ENCODE measurements around the gene RAB15.

RAB15 gene

GRCh38 chr14:64958201-64958600, 13.9 kb downstream of the RAB15 start:
- no peaks in the 10 kb centered on the region for H3K9me3 ChIP-seq (ENCODE audit: control insufficient read depth, insufficient read depth, low read depth, low read length)
- no peak overlapping the region for H3K4me3 ChIP-seq (ENCODE audit: low read depth, low read length)
- POLR2A ChIA-PET: no interaction called here
- no peaks in the 10 kb centered on the region; a peak in 1 of 3 replicates for H3K36me3 ChIP-seq (ENCODE audit: control insufficient read depth in 2 of 2, insufficient read depth in 1 of 2, low read length in 2 of 2)
- CTCF ChIA-PET: interaction anchor here (0.6 to 1.1 kb wide), 2 partner anchors 23 to 135 kb away, joined by 3 to 4 read pairs; no protein-coding TSS in a partner anchor
- H3K4me1 ChIP-seq (ENCODE audit: control insufficient read depth, insufficient read depth, low read length): no peaks in the 10 kb centered on the region
- H3K27ac ChIP-seq (ENCODE audit: extremely low read depth, low read depth, low read length): no peak overlapping the region
- TF ChIP-seq, protein P1, sequence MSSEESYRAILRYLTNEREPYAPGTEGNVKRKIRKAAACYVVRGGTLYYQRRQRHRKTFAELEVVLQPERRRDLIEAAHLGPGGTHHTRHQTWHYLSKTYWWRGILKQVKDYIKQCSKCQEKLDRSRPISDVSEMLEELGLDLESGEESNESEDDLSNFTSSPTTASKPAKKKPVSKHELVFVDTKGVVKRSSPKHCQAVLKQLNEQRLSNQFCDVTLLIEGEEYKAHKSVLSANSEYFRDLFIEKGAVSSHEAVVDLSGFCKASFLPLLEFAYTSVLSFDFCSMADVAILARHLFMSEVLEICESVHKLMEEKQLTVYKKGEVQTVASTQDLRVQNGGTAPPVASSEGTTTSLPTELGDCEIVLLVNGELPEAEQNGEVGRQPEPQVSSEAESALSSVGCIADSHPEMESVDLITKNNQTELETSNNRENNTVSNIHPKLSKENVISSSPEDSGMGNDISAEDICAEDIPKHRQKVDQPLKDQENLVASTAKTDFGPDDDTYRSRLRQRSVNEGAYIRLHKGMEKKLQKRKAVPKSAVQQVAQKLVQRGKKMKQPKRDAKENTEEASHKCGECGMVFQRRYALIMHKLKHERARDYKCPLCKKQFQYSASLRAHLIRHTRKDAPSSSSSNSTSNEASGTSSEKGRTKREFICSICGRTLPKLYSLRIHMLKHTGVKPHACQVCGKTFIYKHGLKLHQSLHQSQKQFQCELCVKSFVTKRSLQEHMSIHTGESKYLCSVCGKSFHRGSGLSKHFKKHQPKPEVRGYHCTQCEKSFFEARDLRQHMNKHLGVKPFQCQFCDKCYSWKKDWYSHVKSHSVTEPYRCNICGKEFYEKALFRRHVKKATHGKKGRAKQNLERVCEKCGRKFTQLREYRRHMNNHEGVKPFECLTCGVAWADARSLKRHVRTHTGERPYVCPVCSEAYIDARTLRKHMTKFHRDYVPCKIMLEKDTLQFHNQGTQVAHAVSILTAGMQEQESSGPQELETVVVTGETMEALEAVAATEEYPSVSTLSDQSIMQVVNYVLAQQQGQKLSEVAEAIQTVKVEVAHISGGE (tag by site-specific recombination; conservative IDR thresholded peaks at IDR 0.05; ENCODE audit: low read depth): no peak
- TF ChIP-seq ZNF121 (tag by site-specific recombination; IDR thresholded peaks at IDR 0.05): no peak
- no peak for TF ChIP-seq ZBTB8A (tag by site-specific recombination; IDR thresholded peaks at IDR 0.05)
- TF ChIP-seq ZBTB10 (tag by site-specific recombination; IDR thresholded peaks at IDR 0.05): no peak
- TF ChIP-seq, protein P2, sequence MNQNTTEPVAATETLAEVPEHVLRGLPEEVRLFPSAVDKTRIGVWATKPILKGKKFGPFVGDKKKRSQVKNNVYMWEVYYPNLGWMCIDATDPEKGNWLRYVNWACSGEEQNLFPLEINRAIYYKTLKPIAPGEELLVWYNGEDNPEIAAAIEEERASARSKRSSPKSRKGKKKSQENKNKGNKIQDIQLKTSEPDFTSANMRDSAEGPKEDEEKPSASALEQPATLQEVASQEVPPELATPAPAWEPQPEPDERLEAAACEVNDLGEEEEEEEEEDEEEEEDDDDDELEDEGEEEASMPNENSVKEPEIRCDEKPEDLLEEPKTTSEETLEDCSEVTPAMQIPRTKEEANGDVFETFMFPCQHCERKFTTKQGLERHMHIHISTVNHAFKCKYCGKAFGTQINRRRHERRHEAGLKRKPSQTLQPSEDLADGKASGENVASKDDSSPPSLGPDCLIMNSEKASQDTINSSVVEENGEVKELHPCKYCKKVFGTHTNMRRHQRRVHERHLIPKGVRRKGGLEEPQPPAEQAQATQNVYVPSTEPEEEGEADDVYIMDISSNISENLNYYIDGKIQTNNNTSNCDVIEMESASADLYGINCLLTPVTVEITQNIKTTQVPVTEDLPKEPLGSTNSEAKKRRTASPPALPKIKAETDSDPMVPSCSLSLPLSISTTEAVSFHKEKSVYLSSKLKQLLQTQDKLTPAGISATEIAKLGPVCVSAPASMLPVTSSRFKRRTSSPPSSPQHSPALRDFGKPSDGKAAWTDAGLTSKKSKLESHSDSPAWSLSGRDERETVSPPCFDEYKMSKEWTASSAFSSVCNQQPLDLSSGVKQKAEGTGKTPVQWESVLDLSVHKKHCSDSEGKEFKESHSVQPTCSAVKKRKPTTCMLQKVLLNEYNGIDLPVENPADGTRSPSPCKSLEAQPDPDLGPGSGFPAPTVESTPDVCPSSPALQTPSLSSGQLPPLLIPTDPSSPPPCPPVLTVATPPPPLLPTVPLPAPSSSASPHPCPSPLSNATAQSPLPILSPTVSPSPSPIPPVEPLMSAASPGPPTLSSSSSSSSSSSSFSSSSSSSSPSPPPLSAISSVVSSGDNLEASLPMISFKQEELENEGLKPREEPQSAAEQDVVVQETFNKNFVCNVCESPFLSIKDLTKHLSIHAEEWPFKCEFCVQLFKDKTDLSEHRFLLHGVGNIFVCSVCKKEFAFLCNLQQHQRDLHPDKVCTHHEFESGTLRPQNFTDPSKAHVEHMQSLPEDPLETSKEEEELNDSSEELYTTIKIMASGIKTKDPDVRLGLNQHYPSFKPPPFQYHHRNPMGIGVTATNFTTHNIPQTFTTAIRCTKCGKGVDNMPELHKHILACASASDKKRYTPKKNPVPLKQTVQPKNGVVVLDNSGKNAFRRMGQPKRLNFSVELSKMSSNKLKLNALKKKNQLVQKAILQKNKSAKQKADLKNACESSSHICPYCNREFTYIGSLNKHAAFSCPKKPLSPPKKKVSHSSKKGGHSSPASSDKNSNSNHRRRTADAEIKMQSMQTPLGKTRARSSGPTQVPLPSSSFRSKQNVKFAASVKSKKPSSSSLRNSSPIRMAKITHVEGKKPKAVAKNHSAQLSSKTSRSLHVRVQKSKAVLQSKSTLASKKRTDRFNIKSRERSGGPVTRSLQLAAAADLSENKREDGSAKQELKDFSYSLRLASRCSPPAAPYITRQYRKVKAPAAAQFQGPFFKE (tag by site-specific recombination; IDR thresholded peaks at IDR 0.05; ENCODE audit: borderline replicate concordance): no peak
- no peak for TF ChIP-seq BCL11B (tag by site-specific recombination; IDR thresholded peaks at IDR 0.05; ENCODE audit: low read depth)
- no peak for TF ChIP-seq ZBTB21 (tag by site-specific recombination; IDR thresholded peaks at IDR 0.05)
- no peak for TF ChIP-seq ZNF585B (tag by site-specific recombination; IDR thresholded peaks at IDR 0.05)
- no peak for TF ChIP-seq GFI1B (tag by site-specific recombination; IDR thresholded peaks at IDR 0.05)
- no peak for TF ChIP-seq SALL2 (tag by site-specific recombination; IDR thresholded peaks at IDR 0.05; ENCODE audit: borderline replicate concordance)
- TF ChIP-seq, protein P3, sequence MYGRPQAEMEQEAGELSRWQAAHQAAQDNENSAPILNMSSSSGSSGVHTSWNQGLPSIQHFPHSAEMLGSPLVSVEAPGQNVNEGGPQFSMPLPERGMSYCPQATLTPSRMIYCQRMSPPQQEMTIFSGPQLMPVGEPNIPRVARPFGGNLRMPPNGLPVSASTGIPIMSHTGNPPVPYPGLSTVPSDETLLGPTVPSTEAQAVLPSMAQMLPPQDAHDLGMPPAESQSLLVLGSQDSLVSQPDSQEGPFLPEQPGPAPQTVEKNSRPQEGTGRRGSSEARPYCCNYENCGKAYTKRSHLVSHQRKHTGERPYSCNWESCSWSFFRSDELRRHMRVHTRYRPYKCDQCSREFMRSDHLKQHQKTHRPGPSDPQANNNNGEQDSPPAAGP (tag by site-specific recombination; IDR thresholded peaks at IDR 0.05): no peak
- TF ChIP-seq ZNF16 (tag by site-specific recombination; IDR thresholded peaks at IDR 0.05; ENCODE audit: low read depth): no peak
- no peak for TF ChIP-seq ZNF776 (tag by site-specific recombination; IDR thresholded peaks at IDR 0.05; ENCODE audit: borderline replicate concordance)
- TF ChIP-seq KLF16 (tag by site-specific recombination; IDR thresholded peaks at IDR 0.05): no peak
- TF ChIP-seq, protein P4, sequence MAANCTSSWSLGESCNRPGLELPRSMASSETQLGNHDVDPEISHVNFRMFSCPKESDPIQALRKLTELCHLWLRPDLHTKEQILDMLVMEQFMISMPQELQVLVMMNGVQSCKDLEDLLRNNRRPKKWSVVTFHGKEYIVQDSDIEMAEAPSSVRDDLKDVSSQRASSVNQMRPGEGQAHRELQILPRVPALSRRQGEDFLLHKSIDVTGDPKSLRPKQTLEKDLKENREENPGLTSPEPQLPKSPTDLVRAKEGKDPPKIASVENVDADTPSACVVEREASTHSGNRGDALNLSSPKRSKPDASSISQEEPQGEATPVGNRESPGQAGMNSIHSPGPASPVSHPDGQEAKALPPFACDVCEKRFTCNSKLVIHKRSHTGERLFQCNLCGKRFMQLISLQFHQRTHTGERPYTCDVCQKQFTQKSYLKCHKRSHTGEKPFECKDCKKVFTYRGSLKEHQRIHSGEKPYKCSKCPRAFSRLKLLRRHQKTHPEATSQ (tag by site-specific recombination; IDR thresholded peaks at IDR 0.05): no peak
- no peak for TF ChIP-seq ZNF211 (tag by site-specific recombination; IDR thresholded peaks at IDR 0.05; ENCODE audit: low read depth)
- no peak for TF ChIP-seq ZNF10 (tag by site-specific recombination; IDR thresholded peaks at IDR 0.05)
- TF ChIP-seq ZBTB6 (tag by site-specific recombination; IDR thresholded peaks at IDR 0.05): no peak
- no peak for TF ChIP-seq ZNF677 (tag by site-specific recombination; IDR thresholded peaks at IDR 0.05)
